HEK293T (cell line): ENCODE data around the gene RAC2.

Source experiments
- FOXM1 ChIP-seq: fragments of 450-650 bp; IDR thresholded peaks from 2 replicates; pipeline ENCODE4 v1.6.1; 2017; ENCODE audit warnings: mild to moderate bottlenecking, borderline replicate concordance
- HDGF ChIP-seq: fragments of 450-650 bp; IDR thresholded peaks from 2 replicates; pipeline ENCODE4 v1.6.1; 2017; ENCODE audit warnings: antibody characterized with exemption, borderline replicate concordance
- PKNOX1 ChIP-seq: fragments of 450-650 bp; IDR thresholded peaks from 2 replicates; pipeline ENCODE4 v1.6.1; 2016
- TARDBP ChIP-seq: fragments of 450-650 bp; IDR thresholded peaks from 2 replicates; pipeline ENCODE4 v1.6.1; 2016

GRCh38 chr22:37179126-37179470 lies 65.0 kb downstream of the RAC2 start:
- no peak for TF ChIP-seq TARDBP
- no peak for TF ChIP-seq PKNOX1
- TF ChIP-seq HDGF: no peak
- no peak for TF ChIP-seq FOXM1
